ENCODE data around the gene BIRC3. TPM values are rescaled to one million over a fixed set of nuclear protein-coding genes. Genes with fewer than 3 reads are reported as not detected.

Gene BIRC3
- total RNA-seq, 4 donors from 2014 or later = 2.4 to 6.9 (median 6.0) TPM

- DNase-seq = no peak
- H3K4me3 ChIP-seq = no peak overlapping the region
- no peaks in the 10 kb centered on the region for H3K27me3 ChIP-seq
- H3K4me1 ChIP-seq = peaks cover 0 to 10% (median 0%) of the 10 kb centered on the region in 3 donors
- H3K27ac ChIP-seq = no peak overlapping the region
- intact Hi-C loops (cut with DNase I) = no loop called here
- TF ChIP-seq CTCF (IDR thresholded peaks at IDR 0.05) (no peak), POLR2A (IDR thresholded peaks at IDR 0.05) (no peak)
- H3K9me3 ChIP-seq = no peaks in the 10 kb centered on the region
- H3K36me3 ChIP-seq = peaks cover 3 to 79% (median 5%) of the 10 kb centered on the region in 3 donors
Measured at GRCh38 chr11:102378818-102379217, 61.5 kb downstream of the BIRC3 start.

- Histone ChIP-seq H3K4me3 (no peak overlapping the region), H3K27ac (no peak overlapping the region), H3K9me3 (no peaks in the 10 kb centered on the region), H3K27me3 (no peaks in the 10 kb centered on the region), H3K36me3 (peaks cover 3 to 87% (median 9%) of the 10 kb centered on the region in 3 donors), H3K4me1 (no peaks in the 10 kb centered on the region)
- no peak for DNase-seq
- no peak for TF ChIP-seq CTCF (IDR thresholded peaks at IDR 0.05)
- TF ChIP-seq POLR2A (IDR thresholded peaks at IDR 0.05) = no peak
- intact Hi-C loops (cut with DNase I) = loop anchor here (10.0 kb wide), 1 partner anchor 112 kb away; no protein-coding TSS in a partner anchor
- 87 to 92% methylated on average over 3 of the region's 3 CpGs for WGBS, 2 donors
Measured at GRCh38 chr11:102382384-102382783, 65.1 kb downstream of the BIRC3 start.

- Histone ChIP-seq H3K4me1 (no peaks in the 10 kb centered on the region), H3K27ac (no peak overlapping the region), H3K27me3 (no peaks in the 10 kb centered on the region), H3K9me3 (no peaks in the 10 kb centered on the region), H3K4me3 (no peak overlapping the region), H3K36me3 (peaks cover 3 to 82% (median 9%) of the 10 kb centered on the region in 3 donors)
- 90 to 91% methylated on average over 3 of the region's 3 CpGs for WGBS, 2 donors
- TF ChIP-seq CTCF (IDR thresholded peaks at IDR 0.05) (no peak), POLR2A (IDR thresholded peaks at IDR 0.05) (no peak)
- DNase-seq = no peak
- intact Hi-C loops (cut with DNase I) = loop anchor here (10.0 kb wide), 1 partner anchor 111 kb away; no protein-coding TSS in a partner anchor
Measured at GRCh38 chr11:102383839-102384238, 66.6 kb downstream of the BIRC3 start.

GRCh38 chr11:102384419-102385079 lies 67.3 kb downstream of the BIRC3 start:
- no peaks in the 10 kb centered on the region for H3K27me3 ChIP-seq
- DNase-seq = no peak
- intact Hi-C loops (cut with DNase I) = loop anchor here (10.0 kb wide), 1 partner anchor 110 kb away; no protein-coding TSS in a partner anchor
- no peak overlapping the region for H3K27ac ChIP-seq
- TF ChIP-seq CTCF (IDR thresholded peaks at IDR 0.05) (no peak), POLR2A (IDR thresholded peaks at IDR 0.05) (no peak)
- no peaks in the 10 kb centered on the region for H3K4me1 ChIP-seq
- no peak overlapping the region for H3K4me3 ChIP-seq
- H3K9me3 ChIP-seq = no peaks in the 10 kb centered on the region
- H3K36me3 ChIP-seq = peaks cover 0 to 82% (median 9%) of the 10 kb centered on the region in 3 donors
- 90 to 93% methylated on average over 9 to 11 of the region's 15 CpGs for WGBS, 2 donors

- Histone ChIP-seq H3K4me3 (no peak overlapping the region), H3K36me3 (peaks cover 0 to 76% (median 9%) of the 10 kb centered on the region in 3 donors), H3K27ac (no peak overlapping the region), H3K27me3 (no peaks in the 10 kb centered on the region), H3K9me3 (no peaks in the 10 kb centered on the region), H3K4me1 (no peaks in the 10 kb centered on the region)
- intact Hi-C loops (cut with DNase I) = loop anchor here (10.0 kb wide), 1 partner anchor 109 kb away; no protein-coding TSS in a partner anchor
- no peak for TF ChIP-seq CTCF (IDR thresholded peaks at IDR 0.05)
- TF ChIP-seq POLR2A (IDR thresholded peaks at IDR 0.05) = no peak
- 73 to 74% methylated on average over 5 of the region's 5 CpGs for WGBS, 2 donors
- DNase-seq = no peak
Measured at GRCh38 chr11:102385085-102386007, 68.1 kb downstream of the BIRC3 start.

Data from esophagus squamous epithelium (tissue), 5 donors.